ENCODE results near the gene KLK13.

KLK13 gene

DNA sequence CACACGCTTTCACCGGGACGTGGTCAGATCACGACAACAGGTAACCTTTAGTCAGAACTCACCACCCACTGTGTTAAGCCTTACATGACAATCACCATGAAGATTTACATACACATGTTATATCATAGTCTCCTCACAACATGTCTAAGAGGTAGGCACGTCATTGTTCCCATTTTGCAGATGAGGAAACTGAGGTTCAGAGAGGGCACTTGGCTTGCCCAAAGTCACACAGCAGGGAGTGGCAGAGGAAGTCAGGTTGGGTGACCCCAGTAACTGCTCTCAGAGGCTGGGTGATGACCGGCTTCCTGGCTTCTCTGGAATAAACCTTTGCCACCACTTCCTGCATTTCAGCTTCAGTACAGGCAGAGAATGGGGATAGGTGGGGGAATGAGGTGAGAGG lies 50.6 kb downstream of the KLK13 start:
- TF ChIP-seq TAF1 (IDR thresholded peaks at IDR 0.05; ENCODE audit: borderline replicate concordance, insufficient read depth, low read length): no peak
- no peak for TF ChIP-seq SIN3A (IDR thresholded peaks at IDR 0.05; ENCODE audit: borderline replicate concordance, insufficient read depth, low read length)
- TF ChIP-seq FOXP2 (optimal IDR thresholded peaks at IDR 0.05; ENCODE audit: borderline replicate concordance, extremely low read depth, extremely low read length, insufficient read depth): no peak
- no peak for TF ChIP-seq POLR2AphosphoS5 (IDR thresholded peaks at IDR 0.05; ENCODE audit: low read depth, low read length)
- TF ChIP-seq, protein P1, sequence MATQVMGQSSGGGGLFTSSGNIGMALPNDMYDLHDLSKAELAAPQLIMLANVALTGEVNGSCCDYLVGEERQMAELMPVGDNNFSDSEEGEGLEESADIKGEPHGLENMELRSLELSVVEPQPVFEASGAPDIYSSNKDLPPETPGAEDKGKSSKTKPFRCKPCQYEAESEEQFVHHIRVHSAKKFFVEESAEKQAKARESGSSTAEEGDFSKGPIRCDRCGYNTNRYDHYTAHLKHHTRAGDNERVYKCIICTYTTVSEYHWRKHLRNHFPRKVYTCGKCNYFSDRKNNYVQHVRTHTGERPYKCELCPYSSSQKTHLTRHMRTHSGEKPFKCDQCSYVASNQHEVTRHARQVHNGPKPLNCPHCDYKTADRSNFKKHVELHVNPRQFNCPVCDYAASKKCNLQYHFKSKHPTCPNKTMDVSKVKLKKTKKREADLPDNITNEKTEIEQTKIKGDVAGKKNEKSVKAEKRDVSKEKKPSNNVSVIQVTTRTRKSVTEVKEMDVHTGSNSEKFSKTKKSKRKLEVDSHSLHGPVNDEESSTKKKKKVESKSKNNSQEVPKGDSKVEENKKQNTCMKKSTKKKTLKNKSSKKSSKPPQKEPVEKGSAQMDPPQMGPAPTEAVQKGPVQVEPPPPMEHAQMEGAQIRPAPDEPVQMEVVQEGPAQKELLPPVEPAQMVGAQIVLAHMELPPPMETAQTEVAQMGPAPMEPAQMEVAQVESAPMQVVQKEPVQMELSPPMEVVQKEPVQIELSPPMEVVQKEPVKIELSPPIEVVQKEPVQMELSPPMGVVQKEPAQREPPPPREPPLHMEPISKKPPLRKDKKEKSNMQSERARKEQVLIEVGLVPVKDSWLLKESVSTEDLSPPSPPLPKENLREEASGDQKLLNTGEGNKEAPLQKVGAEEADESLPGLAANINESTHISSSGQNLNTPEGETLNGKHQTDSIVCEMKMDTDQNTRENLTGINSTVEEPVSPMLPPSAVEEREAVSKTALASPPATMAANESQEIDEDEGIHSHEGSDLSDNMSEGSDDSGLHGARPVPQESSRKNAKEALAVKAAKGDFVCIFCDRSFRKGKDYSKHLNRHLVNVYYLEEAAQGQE (IDR thresholded peaks at IDR 0.05; ENCODE audit: insufficient read depth in 1 of 2, low read depth in 2 of 2, low read length in 2 of 2): no peak

DNA sequence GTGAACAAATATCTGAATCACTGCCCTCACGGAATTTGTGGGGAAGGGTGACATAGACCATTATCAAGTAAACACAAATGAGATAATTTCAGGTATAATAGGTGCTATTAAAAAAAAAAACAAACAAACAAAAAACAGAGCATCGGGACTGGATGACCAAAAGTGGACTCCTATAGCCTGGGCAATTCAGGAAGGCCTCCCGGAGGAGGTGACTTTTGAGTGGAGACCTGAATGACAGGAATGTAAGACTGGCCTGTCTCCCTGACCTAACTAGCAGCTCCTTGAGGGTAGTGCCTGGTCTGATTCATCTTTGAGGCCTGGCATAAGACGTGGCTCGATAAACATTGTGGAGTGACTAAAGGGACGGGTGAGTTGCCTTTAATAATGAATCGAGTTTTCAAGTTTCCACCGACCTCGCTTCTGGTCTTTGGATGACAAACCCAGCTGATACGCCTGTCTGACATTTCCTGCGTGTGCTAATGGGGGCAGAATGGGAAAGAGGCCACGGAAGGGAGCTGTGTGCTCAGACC lies 52.2 kb downstream of the KLK13 start:
- TF ChIP-seq POLR2AphosphoS5 (IDR thresholded peaks at IDR 0.05; ENCODE audit: low read depth, low read length) (no peak), FOXP2 (optimal IDR thresholded peaks at IDR 0.05; ENCODE audit: borderline replicate concordance, extremely low read depth, extremely low read length, insufficient read depth) (no peak), SIN3A (IDR thresholded peaks at IDR 0.05; ENCODE audit: borderline replicate concordance, insufficient read depth, low read length) (no peak), TAF1 (IDR thresholded peaks at IDR 0.05; ENCODE audit: borderline replicate concordance, insufficient read depth, low read length) (no peak)
- TF ChIP-seq, protein P1 (IDR thresholded peaks at IDR 0.05; ENCODE audit: insufficient read depth in 1 of 2, low read depth in 2 of 2, low read length in 2 of 2): no peak

DNA sequence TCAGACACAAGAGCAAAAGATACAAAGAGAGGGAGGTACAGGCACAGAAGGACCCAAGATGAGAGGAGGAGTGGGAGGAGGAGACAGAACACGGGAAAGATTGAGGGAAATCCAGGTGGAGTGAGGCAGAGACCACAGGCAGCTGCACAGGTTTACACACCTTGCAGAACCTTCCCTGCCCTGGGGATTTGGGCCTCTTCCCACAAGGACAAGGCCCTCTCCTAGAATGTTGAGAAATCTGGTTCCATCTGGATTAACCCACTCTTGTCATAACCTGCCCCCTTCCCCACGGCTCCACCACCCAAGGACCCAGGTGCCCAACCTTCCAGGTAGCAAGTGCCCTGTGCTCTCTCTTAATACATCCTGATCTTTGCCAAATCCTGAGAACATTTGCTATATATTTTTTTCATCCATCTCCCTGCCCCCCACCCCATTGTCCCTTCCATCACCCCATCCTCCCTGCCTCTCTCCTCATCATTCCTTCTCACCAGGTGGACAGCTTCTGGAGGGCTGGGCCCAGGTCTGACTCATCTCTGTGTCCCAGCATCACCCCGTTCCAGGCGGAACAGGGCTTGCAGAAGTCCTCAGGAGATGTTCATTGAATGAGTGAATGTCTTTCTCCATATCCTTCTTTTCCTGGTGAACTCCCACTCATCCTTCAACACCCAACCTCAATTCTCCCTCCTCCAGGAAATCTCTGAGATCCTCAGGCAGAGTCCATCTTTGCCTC lies 54.7 kb downstream of the KLK13 start:
- TF ChIP-seq TAF1 (IDR thresholded peaks at IDR 0.05; ENCODE audit: borderline replicate concordance, insufficient read depth, low read length): no peak
- TF ChIP-seq SIN3A (IDR thresholded peaks at IDR 0.05; ENCODE audit: borderline replicate concordance, insufficient read depth, low read length): no peak
- TF ChIP-seq FOXP2 (optimal IDR thresholded peaks at IDR 0.05; ENCODE audit: borderline replicate concordance, extremely low read depth, extremely low read length, insufficient read depth): no peak
- TF ChIP-seq, protein P1 (IDR thresholded peaks at IDR 0.05; ENCODE audit: insufficient read depth in 1 of 2, low read depth in 2 of 2, low read length in 2 of 2): no peak
- TF ChIP-seq POLR2AphosphoS5 (IDR thresholded peaks at IDR 0.05; ENCODE audit: low read depth, low read length): no peak

DNA sequence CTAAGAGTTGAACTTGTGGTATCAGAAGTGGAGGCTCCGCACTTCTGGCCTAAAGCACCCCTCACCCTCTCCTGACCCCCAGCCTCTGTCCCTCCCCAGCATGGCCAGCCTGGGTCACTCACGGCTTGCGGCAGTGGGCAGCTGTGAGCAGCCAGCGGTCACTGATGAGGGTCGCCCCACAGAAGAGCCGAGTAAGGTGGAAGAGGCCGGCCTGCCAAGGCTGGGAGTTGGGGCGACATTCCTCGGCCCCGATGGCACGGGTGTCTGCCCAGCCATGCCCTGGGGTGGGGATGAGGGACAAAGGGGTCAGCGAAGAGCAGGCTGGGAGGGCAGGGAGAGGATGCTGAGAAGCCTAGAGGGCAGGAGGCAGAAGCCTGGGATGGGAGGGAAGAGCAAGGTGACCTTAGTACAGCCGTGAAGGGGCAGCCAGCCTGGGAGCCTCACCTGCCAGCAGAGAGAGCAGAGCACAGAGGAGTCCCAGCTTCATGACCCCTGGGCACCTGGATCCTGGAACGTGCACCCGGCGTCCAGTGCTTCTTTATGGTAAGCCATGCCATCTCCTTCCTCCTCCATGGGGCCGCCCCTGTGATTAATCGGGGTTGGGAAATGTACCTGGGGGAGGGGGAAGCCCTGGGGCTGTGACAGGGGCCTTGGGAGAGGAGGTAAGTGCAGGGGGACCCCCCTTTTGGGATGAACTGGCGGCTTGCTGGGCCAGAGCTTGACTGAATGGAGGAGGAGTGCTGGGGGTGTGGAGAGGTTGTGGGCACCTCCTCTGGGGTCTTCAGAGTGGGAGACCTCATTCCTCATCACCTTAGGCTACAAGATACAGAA lies 55.6 kb downstream of the KLK13 start:
- no peak for TF ChIP-seq SIN3A (IDR thresholded peaks at IDR 0.05; ENCODE audit: borderline replicate concordance, insufficient read depth, low read length)
- TF ChIP-seq, protein P1 (IDR thresholded peaks at IDR 0.05; ENCODE audit: insufficient read depth in 1 of 2, low read depth in 2 of 2, low read length in 2 of 2): no peak
- no peak for TF ChIP-seq POLR2AphosphoS5 (IDR thresholded peaks at IDR 0.05; ENCODE audit: low read depth, low read length)
